Right lobe of liver (tissue), 4 donors: Measurements from ENCODE around the gene DLX3.

Experiments
- CTCF ChIP-seq, 4 donors: fragments of 200-600 bp in 3 of 4; fragments of 450-650 bp in 1 of 4; IDR thresholded peaks; one replicate each; pipeline versions ENCODE4 v1.5.1 to v1.8.0; 2016 to 2022; ENCODE audit warnings: antibody characterized with exemption in 4 of 4, mild to moderate bottlenecking in 2 of 4
- POLR2A ChIP-seq: fragments of 450-650 bp; IDR thresholded peaks from one replicate; pipeline ENCODE4 v1.6.1; 2017; ENCODE audit warnings: antibody characterized with exemption, mild to moderate bottlenecking
- donor health status: DM: no; HTN: no; CAD: no.
- donor health status: DM: no; HTN: no; CAD: no.
- donor health status: DM: no; HTN: yes; CAD: no.

GRCh38 chr17:49969795-49970389, 25.1 kb downstream of the DLX3 start:
- TF ChIP-seq CTCF (IDR thresholded peaks at IDR 0.05) (no peak), POLR2A (no peak)
